PC-3 (cell line): ENCODE measurements around the gene PRDM13. TPM values are rescaled to one million over a fixed set of nuclear protein-coding genes. Genes with fewer than 3 reads are reported as not detected.
A peak's percentile ranks its signal among the peaks of the same experiment; 100 is the strongest.

Source experiments
- ATAC-seq: fragments of 200-7000 bp; cut with Tn5 transposase; 2 replicates; pipeline ENCODE4 v1.9.1; 2020; ENCODE audit warnings: mild to moderate bottlenecking, moderate library complexity
- BruUV-seq: library from RNA; stranded (reverse); fragments of 400-500 nt; replicated peaks from 2 replicates; lab custom pipeline; 2021; lab: Mats Ljungman, UMichigan
- CTCF ChIA-PET: fragments of 300-600 bp; sonication (Branson Sonifier 250); formaldehyde crosslinking; loops from one replicate; lab custom pipeline; 2022; ENCODE audit warnings: antibody characterized with exemption; lab: Charles Lee
- POLR2A ChIA-PET: fragments of 300-600 bp; sonication (Branson Sonifier 250); formaldehyde crosslinking; loops from one replicate; lab custom pipeline; 2022; ENCODE audit warnings: antibody characterized with exemption; ENCODE audit not compliant: unreplicated experiment; lab: Charles Lee
- DNase-seq: peaks from one replicate; pipeline ENCODE4 v3.0.0-alpha.2; 2015
- H2AFZ ChIP-seq: fragments of 300-600 bp; sonication (generic); 2 replicates; pipeline ENCODE4 v1.6.0; 2016; ENCODE audit warnings: antibody characterized with exemption, low read length
- H3F3A ChIP-seq: fragments of 300-600 bp; sonication (generic); one replicate; pipeline ENCODE4 v1.6.0; 2017; ENCODE audit warnings: antibody characterized with exemption, low read length, control low read depth, mild to moderate bottlenecking; ENCODE audit not compliant: unreplicated experiment
- H3K27ac ChIP-seq: fragments of 300-600 bp; sonication (generic); 2 replicates; pipeline ENCODE4 v1.5.1; 2016; ENCODE audit warnings: mild to moderate bottlenecking, low read length
- H3K27me3 ChIP-seq: fragments of 300-600 bp; sonication (generic); 2 replicates; pipeline ENCODE4 v1.6.1; 2016; ENCODE audit warnings: low read length, mixed read lengths
- H3K36me3 ChIP-seq: fragments of 300-600 bp; sonication (generic); 2 replicates; pipeline ENCODE4 v1.6.1; 2016; ENCODE audit warnings: low read depth, mixed run types, low read length, mixed read lengths
- H3K4me1 ChIP-seq: fragments of 300-600 bp; sonication (generic); 2 replicates; pipeline ENCODE4 v1.5.1; 2016; ENCODE audit warnings: low read length; ENCODE audit not compliant: insufficient read depth
- H3K4me2 ChIP-seq: fragments of 300-600 bp; sonication (generic); 2 replicates; pipeline ENCODE4 v1.6.0; 2016; ENCODE audit warnings: low read length
- H3K4me3 ChIP-seq: fragments of 300-600 bp; sonication (generic); 2 replicates; pipeline ENCODE4 v1.5.1; 2016; ENCODE audit warnings: mild to moderate bottlenecking, low read length, mixed read lengths
- H3K79me2 ChIP-seq: fragments of 300-600 bp; sonication (generic); 2 replicates; pipeline ENCODE4 v1.6.1; 2017; ENCODE audit warnings: low read length, mixed read lengths
- H3K9ac ChIP-seq: fragments of 300-600 bp; sonication (generic); 2 replicates; pipeline ENCODE4 v1.6.0; 2016; ENCODE audit warnings: mild to moderate bottlenecking, low read length
- H3K9me2 ChIP-seq: fragments of 300-600 bp; sonication (generic); replicated peaks from 2 replicates; pipeline ENCODE4 v1.6.1; 2016; ENCODE audit warnings: mixed run types, low read length, mixed read lengths
- H3K9me3 ChIP-seq: fragments of 300-600 bp; sonication (generic); 2 replicates; pipeline ENCODE4 v1.6.1; 2016; ENCODE audit warnings: low read length, mixed read lengths
- H4K20me1 ChIP-seq: fragments of 300-600 bp; sonication (generic); 2 replicates; pipeline ENCODE4 v1.6.1; 2016; ENCODE audit warnings: low read length, mixed read lengths
- EZH2 ChIP-seq: fragments of 300-600 bp; sonication (generic); IDR thresholded peaks from one replicate; pipeline ENCODE4 v1.6.1; 2017; ENCODE audit warnings: antibody characterized with exemption, mild to moderate bottlenecking, low read length; ENCODE audit not compliant: unreplicated experiment
- EZH2phosphoT487 ChIP-seq: fragments of 300-600 bp; sonication (generic); IDR thresholded peaks from 2 replicates; pipeline ENCODE4 v1.6.1; 2018; ENCODE audit warnings: mild to moderate bottlenecking, antibody characterized with exemption, low read length, borderline replicate concordance
- intact Hi-C: fragments of 100-400 bp; cut with micrococcal nuclease; formaldehyde crosslinking; loops from 2 replicates; pipeline ENCODE4 v1.9.0; 2023
- total RNA-seq: library from RNA; depleted of rRNA; stranded (reverse); fragments of >200 nt; gene quantifications from 2 replicates; pipeline ENCODE4 v1.2.3, GENCODE V29; 2014
- TF ChIP-seq, protein P1 (sequence below): fragments of 300-600 bp; sonication (generic); conservative IDR thresholded peaks from 2 replicates; pipeline ENCODE4 v1.5.1; 2017; ENCODE audit warnings: antibody characterized with exemption, low read depth, mild to moderate bottlenecking, low read length

The PRDM13 gene
- total RNA-seq, 1 experiment from 2014 or later: not detected

DNA sequence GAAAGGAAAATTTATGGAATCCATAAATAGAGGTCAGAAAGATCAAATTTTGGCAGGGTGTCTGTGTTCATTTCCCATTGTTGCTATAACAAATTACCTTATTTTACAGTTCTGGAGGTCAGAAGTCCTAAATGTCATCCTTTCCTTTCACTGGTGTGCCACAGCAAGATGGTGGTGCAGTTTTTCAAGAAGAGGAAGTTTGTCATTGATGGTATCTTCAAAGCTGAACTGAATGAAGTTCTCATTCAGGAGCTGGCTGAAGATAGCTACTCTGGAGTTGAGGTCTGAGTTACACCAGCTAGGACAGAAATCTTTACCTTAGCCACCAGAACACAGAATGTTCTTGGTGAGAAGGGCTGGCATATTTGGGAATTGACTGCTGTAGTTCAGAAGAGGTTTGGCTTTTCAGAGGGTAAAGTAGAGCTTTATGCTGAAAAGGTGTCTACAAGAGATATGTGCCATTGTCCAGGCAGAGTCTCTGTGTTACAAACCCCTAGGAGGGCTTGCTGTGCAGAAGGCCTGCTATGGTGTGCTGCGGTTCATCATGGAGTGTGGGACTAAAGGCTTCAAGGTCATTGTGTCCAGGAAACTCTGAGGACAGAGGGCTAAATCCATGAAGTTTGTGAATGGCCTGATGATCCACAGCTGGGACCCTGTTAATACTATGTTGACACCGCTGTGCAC, 30.9 kb upstream of the PRDM13 start:
- Histone ChIP-seq H4K20me1 (no peaks in the 10 kb centered on the region), H3K27me3 (0 out of 2 replicates have a peak, but pooled peaks cover 4% of the 10 kb centered on the region), H3K36me3 (no peaks in the 10 kb centered on the region), H2AFZ (no peak overlapping the region), H3K27ac (no peak overlapping the region), H3K79me2 (no peaks in the 10 kb centered on the region), H3K4me2 (no peak overlapping the region), H3K4me3 (no peak overlapping the region), H3K9ac (no peak overlapping the region), H3K9me2 (no peaks in the 10 kb centered on the region), H3K9me3 (no peaks in the 10 kb centered on the region), H3K4me1 (no peaks in the 10 kb centered on the region), H3F3A (no peaks in the 10 kb centered on the region)
- TF ChIP-seq, protein P1, sequence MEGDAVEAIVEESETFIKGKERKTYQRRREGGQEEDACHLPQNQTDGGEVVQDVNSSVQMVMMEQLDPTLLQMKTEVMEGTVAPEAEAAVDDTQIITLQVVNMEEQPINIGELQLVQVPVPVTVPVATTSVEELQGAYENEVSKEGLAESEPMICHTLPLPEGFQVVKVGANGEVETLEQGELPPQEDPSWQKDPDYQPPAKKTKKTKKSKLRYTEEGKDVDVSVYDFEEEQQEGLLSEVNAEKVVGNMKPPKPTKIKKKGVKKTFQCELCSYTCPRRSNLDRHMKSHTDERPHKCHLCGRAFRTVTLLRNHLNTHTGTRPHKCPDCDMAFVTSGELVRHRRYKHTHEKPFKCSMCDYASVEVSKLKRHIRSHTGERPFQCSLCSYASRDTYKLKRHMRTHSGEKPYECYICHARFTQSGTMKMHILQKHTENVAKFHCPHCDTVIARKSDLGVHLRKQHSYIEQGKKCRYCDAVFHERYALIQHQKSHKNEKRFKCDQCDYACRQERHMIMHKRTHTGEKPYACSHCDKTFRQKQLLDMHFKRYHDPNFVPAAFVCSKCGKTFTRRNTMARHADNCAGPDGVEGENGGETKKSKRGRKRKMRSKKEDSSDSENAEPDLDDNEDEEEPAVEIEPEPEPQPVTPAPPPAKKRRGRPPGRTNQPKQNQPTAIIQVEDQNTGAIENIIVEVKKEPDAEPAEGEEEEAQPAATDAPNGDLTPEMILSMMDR: no peak
- TF ChIP-seq EZH2 (no peak), EZH2phosphoT487 (no peak)
- intact Hi-C loops: no loop called here
- POLR2A ChIA-PET: no interaction called here
- BruUV-seq: no TSS peak
- no peak for ATAC-seq
- DNase-seq: no peak
- CTCF ChIA-PET: no interaction called here

DNA sequence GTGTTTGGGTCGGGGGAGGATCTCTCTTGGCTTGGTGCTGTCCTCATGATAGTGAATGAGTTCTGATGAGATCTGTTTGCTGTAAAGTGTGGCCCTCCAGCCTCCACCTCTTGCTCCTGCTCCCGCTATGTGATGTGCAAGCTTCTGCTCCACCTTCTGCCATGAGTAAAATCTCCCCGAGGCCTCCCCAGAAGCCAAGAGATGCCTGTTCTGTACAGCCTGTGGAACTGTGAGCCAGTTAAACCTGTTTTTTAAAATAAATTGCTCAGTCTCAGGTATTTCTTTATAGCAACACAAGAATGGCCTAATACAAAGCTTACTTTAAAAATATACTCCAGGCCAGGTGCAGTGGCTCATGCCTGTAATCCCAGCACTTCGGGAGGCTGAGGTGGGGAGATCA, 26.9 kb upstream of the PRDM13 start:
- intact Hi-C loops: no loop called here
- H3K4me2 ChIP-seq: no peak overlapping the region
- DNase-seq (no peak), ATAC-seq (no peak)
- H3K9me3 ChIP-seq: no peaks in the 10 kb centered on the region
- no peaks in the 10 kb centered on the region for H3K36me3 ChIP-seq
- no peak overlapping the region for H3K4me3 ChIP-seq
- H3K27ac ChIP-seq: no peak overlapping the region
- no peak overlapping the region for H3K9ac ChIP-seq
- no peak overlapping the region for H2AFZ ChIP-seq
- H3K79me2 ChIP-seq: no peaks in the 10 kb centered on the region
- H3K4me1 ChIP-seq: no peaks in the 10 kb centered on the region
- H4K20me1 ChIP-seq: no peaks in the 10 kb centered on the region
- ChIA-PET POLR2A (no interaction called here), CTCF (no interaction called here)
- no peaks in the 10 kb centered on the region for H3K9me2 ChIP-seq
- BruUV-seq: no TSS peak
- H3F3A ChIP-seq: no peaks in the 10 kb centered on the region
- TF ChIP-seq EZH2phosphoT487 (no peak), EZH2 (no peak)
- TF ChIP-seq, protein P1: no peak
- H3K27me3 ChIP-seq: peaks cover 12% of the 10 kb centered on the region; the same call in 1 of the 2 replicates

DNA sequence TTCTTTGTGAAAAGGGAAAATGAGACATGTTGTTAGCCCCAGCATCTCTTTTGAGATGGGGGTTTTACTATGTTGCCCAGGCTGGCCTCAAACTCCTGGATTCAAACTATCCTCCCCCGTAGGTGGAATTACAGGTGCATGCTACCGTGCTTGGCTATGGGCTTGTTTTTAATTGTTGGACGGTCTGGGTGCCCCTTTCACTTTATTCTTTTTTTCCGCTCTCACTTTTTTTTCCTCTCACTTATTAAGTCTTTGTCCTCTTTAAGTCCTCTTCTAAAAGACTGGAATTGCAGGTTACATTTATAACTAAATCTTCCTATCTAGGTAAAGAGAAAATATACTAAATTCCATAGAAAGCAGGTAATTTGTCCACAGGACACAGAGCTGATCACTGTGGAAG, 18.8 kb upstream of the PRDM13 start:
- BruUV-seq: no TSS peak
- Histone ChIP-seq H3K36me3 (no peaks in the 10 kb centered on the region), H4K20me1 (no peaks in the 10 kb centered on the region), H3K4me2 (peak overlapping the region; percentile 97; the same call in 1 of the 2 replicates), H3F3A (no peaks in the 10 kb centered on the region), H3K9ac (no peak overlapping the region), H3K9me2 (no peaks in the 10 kb centered on the region), H2AFZ (no peak overlapping the region), H3K27ac (no peak overlapping the region), H3K27me3 (peaks cover 19% of the 10 kb centered on the region), H3K79me2 (no peaks in the 10 kb centered on the region), H3K4me3 (no peak overlapping the region), H3K9me3 (no peaks in the 10 kb centered on the region), H3K4me1 (no peaks in the 10 kb centered on the region)
- ChIA-PET CTCF (no interaction called here), POLR2A (no interaction called here)
- no peak for ATAC-seq
- TF ChIP-seq EZH2phosphoT487: no peak
- intact Hi-C loops: loop anchor here (1.0 to 5.0 kb wide), 2 partner anchors 159 to 235 kb away; no protein-coding TSS in a partner anchor
- no peak for DNase-seq
